Right atrium auricular region (tissue), 2 donors: ENCODE results near the gene AUNIP. TPM values are rescaled to one million over a fixed set of nuclear protein-coding genes. Genes with fewer than 3 reads are reported as not detected.

Experiments used
- DNase-seq: peaks from one replicate; pipeline ENCODE4 v3.0.0-alpha.2; 2019; ENCODE audit warnings: low spot score
- H3K27ac ChIP-seq, 2 donors: fragments of 200-600 bp; sonication (generic); 1 replicate in 1 of 2; 2 replicates in 1 of 2; pipeline ENCODE4 v1.5.1; 2016 to 2019
- H3K27me3 ChIP-seq, 2 donors: fragments of 200-600 bp; sonication (generic); one replicate each; pipeline versions ENCODE4 v1.5.1 to v1.6.0; 2017 to 2019
- H3K36me3 ChIP-seq: fragments of 200-600 bp; sonication (generic); one replicate; pipeline ENCODE4 v1.5.1; 2016
- H3K4me1 ChIP-seq, 2 donors: fragments of 200-600 bp; sonication (generic); one replicate each; pipeline versions ENCODE4 v1.5.1 to v1.6.0; 2017 to 2019
- H3K4me3 ChIP-seq, 2 donors: fragments of 200-600 bp; sonication (generic); 1 replicate in 1 of 2; 2 replicates in 1 of 2; pipeline ENCODE4 v1.5.1; 2017 to 2019; ENCODE audit warnings: mild to moderate bottlenecking in 1 of 2, moderate library complexity in 1 of 2
- H3K9me3 ChIP-seq, 2 donors: fragments of 200-600 bp; sonication (generic); one replicate each; pipeline ENCODE4 v1.5.1; 2019
- CTCF ChIP-seq, 2 donors: fragments of 200-600 bp; sonication (generic); IDR thresholded peaks; one replicate each; pipeline ENCODE4 v1.5.1; 2019; ENCODE audit warnings: antibody characterized with exemption in 2 of 2
- total RNA-seq, 2 donors: library from RNA; depleted of rRNA; stranded (reverse); fragments of >200 nt; gene quantifications; one replicate each; pipeline ENCODE4 v1.1.0, GENCODE V29; 2016

The AUNIP gene
- total RNA-seq, 2 donors from 2014 or later, result not detected

- no peak for TF ChIP-seq CTCF (IDR thresholded peaks at IDR 0.05)
Observed at GRCh38 chr1:25811384-25812082, 47.7 kb downstream of the AUNIP start.

DNA sequence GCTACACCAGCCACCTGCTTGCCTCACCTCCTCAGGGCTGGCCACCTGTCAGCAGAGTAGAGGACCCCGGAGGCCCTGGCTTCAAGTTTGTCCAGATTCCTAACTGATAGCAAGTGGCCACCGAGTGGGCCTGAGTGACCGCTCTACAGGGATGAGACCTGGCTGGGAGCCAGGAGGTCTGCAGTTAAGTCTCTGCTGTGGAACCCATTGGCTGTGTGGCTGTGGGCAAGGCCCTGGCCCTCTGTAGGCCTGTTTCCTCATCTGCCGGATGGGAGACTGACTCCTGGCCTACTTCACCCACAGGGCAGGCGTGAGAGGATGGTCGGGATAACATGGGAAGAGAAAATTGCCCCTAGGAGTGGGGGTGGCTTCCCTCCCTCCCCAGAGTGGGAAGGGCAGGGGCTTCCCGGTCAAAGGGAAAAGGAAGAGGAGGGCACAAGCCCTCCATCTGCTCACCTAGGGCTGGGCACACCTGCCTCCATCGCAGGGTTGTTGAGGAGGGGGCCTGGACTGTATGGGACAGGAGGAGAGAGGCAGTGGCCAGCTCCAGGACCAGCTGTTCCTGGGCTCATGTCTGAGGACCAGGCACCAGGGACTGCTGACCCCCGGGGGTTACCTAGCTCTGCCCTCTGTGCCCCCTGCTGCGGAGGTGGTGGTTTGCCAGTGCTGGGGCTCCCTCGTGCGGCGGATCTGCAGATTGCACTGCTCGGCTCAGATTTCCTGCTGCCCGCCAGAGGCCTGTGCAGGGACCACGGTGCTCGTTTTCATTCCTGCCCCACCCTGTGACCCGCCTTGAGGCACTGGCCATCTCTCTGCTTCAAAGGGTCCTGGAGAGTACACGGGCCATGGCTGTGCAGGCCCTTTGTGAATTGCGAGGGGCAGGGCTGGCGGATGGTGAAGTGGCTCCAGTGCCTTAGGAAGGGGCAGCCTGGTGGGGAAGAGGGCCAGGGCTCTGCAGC lies 48.6 kb downstream of the AUNIP start:
- Histone ChIP-seq H3K27ac (no peak overlapping the region), H3K4me1 (peaks cover 0 to 43% of the 10 kb centered on the region in 2 donors)

More at GRCh38 chr1:25811384-25812082, 47.7 kb downstream of the AUNIP start:
- Histone ChIP-seq H3K4me3 (no peak overlapping the region), H3K36me3 (peaks cover 43% of the 10 kb centered on the region), H3K4me1 (peaks cover 0 to 34% of the 10 kb centered on the region in 2 donors), H3K27me3 (no peaks in the 10 kb centered on the region), H3K9me3 (no peaks in the 10 kb centered on the region), H3K27ac (no peak overlapping the region)
- DNase-seq, result no peak

DNA sequence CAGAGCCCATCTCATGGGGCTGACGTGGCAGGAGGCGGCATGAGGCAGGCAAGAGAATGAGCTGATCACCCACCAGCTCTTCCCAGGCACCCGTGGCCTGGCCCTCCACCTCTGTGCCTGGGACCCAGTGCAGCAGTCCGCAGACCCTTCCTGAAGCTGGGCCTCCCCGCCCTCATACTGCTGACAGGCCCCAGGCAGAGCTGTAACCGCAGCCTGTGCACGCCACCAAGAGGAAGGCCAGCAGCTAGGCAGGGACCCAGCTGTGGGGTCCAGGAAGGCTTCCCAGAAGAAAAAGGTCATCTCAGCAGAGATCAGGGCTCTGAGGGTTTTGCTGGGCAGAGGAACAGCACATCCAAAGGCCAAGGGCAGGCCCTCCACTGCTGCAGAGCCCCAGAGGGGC lies 49.3 kb downstream of the AUNIP start:
- H3K9me3 ChIP-seq, result no peaks in the 10 kb centered on the region
- no peak for TF ChIP-seq CTCF (IDR thresholded peaks at IDR 0.05)
- no peak for DNase-seq
- H3K27me3 ChIP-seq, result no peaks in the 10 kb centered on the region
- no peak overlapping the region for H3K4me3 ChIP-seq
- no peak overlapping the region for H3K27ac ChIP-seq
- H3K4me1 ChIP-seq, result peaks cover 0 to 50% of the 10 kb centered on the region in 2 donors
- peaks cover 30% of the 10 kb centered on the region for H3K36me3 ChIP-seq

More for the DNA sequence above, 48.6 kb downstream of the AUNIP start:
- Histone ChIP-seq H3K9me3 (no peaks in the 10 kb centered on the region), H3K36me3 (peaks cover 35% of the 10 kb centered on the region), H3K27me3 (no peaks in the 10 kb centered on the region), H3K4me3 (no peak overlapping the region)
- DNase-seq, result no peak
- peak; percentile 85 to 94 for TF ChIP-seq CTCF (IDR thresholded peaks at IDR 0.05)

DNA sequence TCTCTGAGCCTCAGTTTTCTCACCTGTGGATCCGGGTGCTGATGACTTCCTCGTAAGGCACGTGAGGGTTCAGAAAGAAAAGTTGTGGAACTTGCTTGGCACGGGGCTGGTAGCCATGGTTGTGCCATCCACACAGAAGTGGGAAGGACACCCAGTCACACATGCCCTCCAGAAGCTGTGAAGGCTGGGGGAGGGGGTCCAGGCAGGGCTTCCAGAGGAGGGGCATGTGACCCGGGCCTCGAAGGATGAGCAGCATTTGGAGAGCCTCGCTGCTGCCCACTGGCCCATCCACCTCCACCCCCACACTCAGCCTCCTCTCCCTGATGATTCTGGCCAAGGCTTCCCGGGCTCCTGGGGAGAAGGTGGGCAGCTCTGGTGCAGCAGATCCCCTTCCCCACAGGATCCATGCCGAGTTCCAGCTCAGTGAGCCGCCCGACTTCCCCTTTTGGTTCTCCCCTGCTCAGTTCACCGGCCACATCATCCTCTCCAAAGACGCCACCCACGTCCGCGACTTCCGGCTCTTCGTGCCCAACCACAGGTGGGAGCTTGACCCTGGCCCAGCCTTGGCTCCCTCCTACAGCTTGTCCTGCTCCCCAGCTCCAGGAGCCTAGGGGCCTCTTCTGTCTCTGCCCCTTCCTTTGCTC lies 49.9 kb downstream of the AUNIP start:
- H3K36me3 ChIP-seq, result peaks cover 29% of the 10 kb centered on the region
- H3K9me3 ChIP-seq, result no peaks in the 10 kb centered on the region
- no peak for DNase-seq
- H3K4me3 ChIP-seq, result no peak overlapping the region
- no peak overlapping the region for H3K27ac ChIP-seq
- H3K4me1 ChIP-seq, result peaks cover 0 to 55% of the 10 kb centered on the region in 2 donors
- no peaks in the 10 kb centered on the region for H3K27me3 ChIP-seq
- TF ChIP-seq CTCF (IDR thresholded peaks at IDR 0.05), result no peak

DNA sequence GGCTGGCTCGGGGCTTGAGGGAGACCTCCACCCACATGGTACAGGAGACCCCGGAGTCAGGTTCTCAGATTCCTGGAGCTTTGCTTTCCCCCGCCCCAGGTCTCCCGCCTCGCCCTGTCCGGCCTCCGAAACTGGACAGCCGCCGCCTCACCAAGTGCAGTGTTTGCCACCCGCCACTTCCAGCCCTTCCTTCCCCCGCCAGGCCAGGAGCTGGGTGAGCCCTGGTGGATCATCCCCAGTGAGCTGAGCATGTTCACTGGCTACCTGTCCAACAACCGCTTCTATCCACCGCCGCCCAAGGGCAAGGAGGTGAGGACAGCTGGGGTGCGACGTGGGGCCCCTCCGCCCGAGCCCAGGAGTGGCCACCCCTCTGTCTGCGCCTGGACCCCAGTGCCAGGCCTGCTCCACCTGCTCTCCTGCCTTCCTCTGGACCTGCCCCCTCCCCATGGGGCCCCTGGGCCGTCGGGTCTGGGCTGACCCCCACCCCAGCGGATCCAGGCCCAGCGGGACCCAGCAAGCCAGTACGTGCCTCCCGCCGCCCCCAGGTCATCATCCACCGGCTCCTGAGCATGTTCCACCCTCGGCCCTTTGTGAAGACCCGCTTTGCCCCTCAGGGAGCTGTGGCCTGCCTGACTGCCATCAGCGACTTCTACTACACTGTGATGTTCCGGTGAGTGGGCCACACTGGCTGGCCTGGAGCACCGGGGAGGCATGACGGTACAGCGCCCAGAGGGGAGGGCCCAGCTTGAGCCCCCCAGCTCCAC lies 50.6 kb downstream of the AUNIP start:
- H3K36me3 ChIP-seq, result peaks cover 24% of the 10 kb centered on the region
- no peak overlapping the region for H3K4me3 ChIP-seq
- TF ChIP-seq CTCF (IDR thresholded peaks at IDR 0.05), result no peak
- no peaks in the 10 kb centered on the region for H3K27me3 ChIP-seq
- H3K4me1 ChIP-seq, result peaks cover 0 to 62% of the 10 kb centered on the region in 2 donors
- DNase-seq, result no peak
- no peaks in the 10 kb centered on the region for H3K9me3 ChIP-seq
- no peak overlapping the region for H3K27ac ChIP-seq
